ENCODE data around the gene SNRPN. TPM values are rescaled to one million over a fixed set of nuclear protein-coding genes. Genes with fewer than 3 reads are reported as not detected.
"Not testable (repeated sequence)": the region's sequence is repeated elsewhere in the genome, so short reads cannot be mapped to it uniquely, and the experiment has no call there.

The SNRPN gene
- total RNA-seq, 1 donor from 2014 or later, result 91.1 TPM

DNA sequence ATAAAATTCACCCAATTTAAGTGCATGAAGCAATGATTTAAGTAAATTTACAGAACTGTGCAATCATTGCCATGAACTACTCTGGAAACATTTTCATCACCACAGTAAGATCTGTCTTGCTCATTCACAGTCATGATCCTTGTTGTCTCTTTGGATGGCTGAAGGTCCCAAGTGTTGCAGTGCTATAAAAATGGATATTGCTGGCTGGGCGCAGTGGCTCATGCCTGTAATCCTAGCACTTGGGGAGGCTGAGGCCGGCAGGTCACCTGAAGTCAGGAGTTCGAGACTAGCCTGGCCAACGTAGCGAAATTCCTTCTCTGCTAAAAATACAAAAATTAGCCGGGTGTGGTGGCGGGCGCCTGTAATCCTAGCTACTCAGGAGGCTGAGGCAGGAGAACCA, 17.0 kb downstream of the SNRPN start:
- TF ChIP-seq, protein P1, sequence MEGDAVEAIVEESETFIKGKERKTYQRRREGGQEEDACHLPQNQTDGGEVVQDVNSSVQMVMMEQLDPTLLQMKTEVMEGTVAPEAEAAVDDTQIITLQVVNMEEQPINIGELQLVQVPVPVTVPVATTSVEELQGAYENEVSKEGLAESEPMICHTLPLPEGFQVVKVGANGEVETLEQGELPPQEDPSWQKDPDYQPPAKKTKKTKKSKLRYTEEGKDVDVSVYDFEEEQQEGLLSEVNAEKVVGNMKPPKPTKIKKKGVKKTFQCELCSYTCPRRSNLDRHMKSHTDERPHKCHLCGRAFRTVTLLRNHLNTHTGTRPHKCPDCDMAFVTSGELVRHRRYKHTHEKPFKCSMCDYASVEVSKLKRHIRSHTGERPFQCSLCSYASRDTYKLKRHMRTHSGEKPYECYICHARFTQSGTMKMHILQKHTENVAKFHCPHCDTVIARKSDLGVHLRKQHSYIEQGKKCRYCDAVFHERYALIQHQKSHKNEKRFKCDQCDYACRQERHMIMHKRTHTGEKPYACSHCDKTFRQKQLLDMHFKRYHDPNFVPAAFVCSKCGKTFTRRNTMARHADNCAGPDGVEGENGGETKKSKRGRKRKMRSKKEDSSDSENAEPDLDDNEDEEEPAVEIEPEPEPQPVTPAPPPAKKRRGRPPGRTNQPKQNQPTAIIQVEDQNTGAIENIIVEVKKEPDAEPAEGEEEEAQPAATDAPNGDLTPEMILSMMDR (IDR thresholded peaks at IDR 0.05), result no peak
- ATAC-seq (no peak), DNase-seq (no peak)
- intact Hi-C loops (cut with DNase I), result no loop called here
- Histone ChIP-seq H3K4me3 (no peak overlapping the region), H3K4me1 (no peaks in the 10 kb centered on the region), H3K27me3 (no peaks in the 10 kb centered on the region), H3K36me3 (peaks cover 69% of the 10 kb centered on the region), H3K27ac (no peak overlapping the region), H3K9me3 (peaks cover under 1% of the 10 kb centered on the region)

DNA sequence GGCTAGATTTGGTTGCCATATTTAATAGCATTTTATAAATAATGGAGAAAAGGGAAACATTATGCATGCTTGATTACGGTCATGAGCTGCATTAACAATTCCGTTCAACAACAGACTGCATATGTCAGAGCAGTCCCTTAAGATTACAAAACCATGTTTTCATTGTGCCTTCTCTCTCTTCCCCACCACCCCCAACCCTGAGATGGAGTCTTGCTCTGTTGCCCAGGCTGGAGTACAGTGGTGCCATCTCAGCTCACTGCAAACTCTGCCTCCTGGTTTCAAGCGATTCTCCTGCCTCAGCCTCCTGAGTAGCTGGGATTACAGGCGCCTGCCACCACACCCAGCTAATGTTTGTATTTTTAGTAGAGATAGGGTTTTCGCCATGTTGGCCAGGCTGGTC, 17.9 kb downstream of the SNRPN start:
- H3K9me3 ChIP-seq; DNase-seq; H3K27ac ChIP-seq; H3K27me3 ChIP-seq; intact Hi-C loops (cut with DNase I); ATAC-seq; H3K4me1 ChIP-seq; H3K4me3 ChIP-seq: not testable (repeated sequence)
- H3K36me3 ChIP-seq, result peaks cover 70% of the 10 kb centered on the region

DNA sequence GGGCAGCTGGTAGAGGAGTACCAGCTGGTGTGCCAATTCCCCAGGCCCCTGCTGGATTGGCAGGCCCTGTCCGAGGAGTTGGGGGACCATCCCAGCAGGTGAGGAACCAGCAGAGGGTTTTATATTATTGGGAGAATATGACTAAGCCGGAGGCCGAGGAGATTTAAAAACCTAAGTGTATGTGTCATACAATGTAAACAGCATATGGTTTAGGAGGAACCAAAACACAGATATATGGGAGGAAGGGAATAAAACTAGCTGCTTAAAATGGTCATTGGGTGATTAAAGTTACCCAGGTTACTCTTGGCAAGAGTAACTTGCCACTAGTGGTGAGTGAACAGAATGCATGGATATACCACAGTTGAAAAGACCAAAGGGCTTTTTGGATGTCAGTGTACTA, 22.1 kb downstream of the SNRPN start:
- H3K4me1 ChIP-seq, result no peaks in the 10 kb centered on the region
- no peak for ATAC-seq
- TF ChIP-seq, protein P1 (IDR thresholded peaks at IDR 0.05), result no peak
- intact Hi-C loops (cut with DNase I), result no loop called here
- H3K9me3 ChIP-seq, result peaks cover 16% of the 10 kb centered on the region
- H3K27me3 ChIP-seq, result no peaks in the 10 kb centered on the region
- no peak overlapping the region for H3K4me3 ChIP-seq
- peaks cover 83% of the 10 kb centered on the region for H3K36me3 ChIP-seq
- no peak for DNase-seq
- H3K27ac ChIP-seq, result no peak overlapping the region

DNA sequence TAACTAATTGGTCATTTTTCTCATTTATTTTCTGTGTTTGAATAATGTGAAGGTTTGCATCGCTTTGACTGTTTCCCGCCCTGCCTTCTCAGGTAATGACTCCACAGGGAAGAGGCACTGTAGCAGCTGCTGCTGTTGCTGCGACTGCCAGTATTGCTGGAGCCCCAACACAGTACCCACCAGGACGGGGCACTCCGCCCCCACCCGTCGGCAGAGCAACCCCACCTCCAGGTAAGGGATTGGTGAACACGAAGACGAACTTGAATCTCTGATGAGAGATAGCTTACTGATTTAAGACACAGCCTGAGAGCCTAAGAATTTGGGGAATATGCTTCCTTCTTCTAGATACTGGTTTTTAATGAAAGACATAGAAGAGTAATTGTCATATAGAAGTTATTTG, 22.9 kb downstream of the SNRPN start:
- no peak for DNase-seq

DNA sequence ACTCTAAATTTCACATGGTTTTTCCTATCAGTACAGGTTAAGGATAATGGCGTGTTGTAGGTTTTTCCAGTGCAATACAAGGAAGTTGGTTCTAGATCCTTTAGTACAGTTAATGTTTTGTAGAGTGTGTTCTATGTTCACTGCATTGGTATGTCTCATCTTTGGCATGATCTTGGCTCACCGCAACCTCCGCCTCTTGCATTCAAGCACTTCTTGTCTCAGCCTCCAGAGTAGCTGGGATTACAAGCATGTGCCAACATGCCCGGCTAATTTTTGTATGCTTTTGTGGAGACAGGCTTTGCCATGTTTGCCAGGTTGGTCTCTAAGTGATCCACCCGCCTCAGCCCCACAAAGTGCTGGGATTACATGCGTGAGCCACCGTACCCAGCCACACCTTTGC, 30.4 kb downstream of the SNRPN start:
- ATAC-seq (no peak), DNase-seq (no peak)
- Histone ChIP-seq H3K4me1 (no peaks in the 10 kb centered on the region), H3K27me3 (no peaks in the 10 kb centered on the region), H3K9me3 (peaks cover 32% of the 10 kb centered on the region), H3K4me3 (no peak overlapping the region), H3K27ac (no peak overlapping the region), H3K36me3 (peaks cover 38% of the 10 kb centered on the region)
- intact Hi-C loops (cut with DNase I), result no loop called here
- TF ChIP-seq, protein P1 (IDR thresholded peaks at IDR 0.05), result no peak

More for the DNA sequence above, 22.9 kb downstream of the SNRPN start:
- no peak overlapping the region for H3K4me3 ChIP-seq
- no peaks in the 10 kb centered on the region for H3K4me1 ChIP-seq
- no peak for ATAC-seq
- TF ChIP-seq, protein P1 (IDR thresholded peaks at IDR 0.05), result no peak
- peaks cover 88% of the 10 kb centered on the region for H3K36me3 ChIP-seq
- intact Hi-C loops (cut with DNase I), result no loop called here
- no peak overlapping the region for H3K27ac ChIP-seq
- no peaks in the 10 kb centered on the region for H3K27me3 ChIP-seq
- H3K9me3 ChIP-seq, result peaks cover 22% of the 10 kb centered on the region

DNA sequence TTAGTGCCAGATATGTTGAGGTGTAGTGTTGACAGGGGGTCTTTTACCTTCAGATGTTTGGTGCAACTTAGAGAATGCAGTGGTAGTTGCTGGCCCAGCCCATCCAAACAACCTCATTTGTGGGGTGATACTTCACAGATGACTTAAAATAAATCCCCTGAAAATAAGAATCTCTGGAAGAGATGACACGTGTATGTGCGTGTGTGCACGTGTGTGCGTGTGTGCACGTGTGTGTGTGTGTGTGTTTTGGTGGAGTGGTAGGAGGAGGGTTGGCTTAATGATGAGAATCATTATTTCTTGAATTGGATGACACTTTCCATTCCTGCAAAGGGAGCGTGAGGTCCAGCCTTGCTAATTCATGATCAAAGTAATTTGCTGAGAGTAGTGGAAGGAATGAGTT, 31.9 kb downstream of the SNRPN start:
- H3K4me1 ChIP-seq, result no peaks in the 10 kb centered on the region
- intact Hi-C loops (cut with DNase I), result no loop called here
- no peak for ATAC-seq
- peaks cover 40% of the 10 kb centered on the region for H3K9me3 ChIP-seq
- H3K4me3 ChIP-seq, result no peak overlapping the region
- TF ChIP-seq, protein P1 (IDR thresholded peaks at IDR 0.05), result no peak
- H3K36me3 ChIP-seq, result peaks cover 32% of the 10 kb centered on the region
- no peak for DNase-seq
- H3K27ac ChIP-seq, result no peak overlapping the region
- no peaks in the 10 kb centered on the region for H3K27me3 ChIP-seq

Measured in upper lobe of right lung (tissue), 1 donor.